Mammary epithelial cell (primary cell): ENCODE results near the gene PACS1.

Experiments used
- EZH2 ChIP-seq: IDR thresholded peaks from 2 replicates; pipeline ENCODE4 v1.6.1; 2012; ENCODE audit warnings: low read length, inconsistent platforms, borderline replicate concordance
- TF ChIP-seq, protein P1 (sequence below), 2 donors: IDR thresholded peaks in 1 of 2; conservative IDR thresholded peaks in 1 of 2; 2 replicates each; pipeline ENCODE4 v1.5.1; 2011 to 2012; ENCODE audit warnings: inconsistent platforms in 2 of 2, low read length in 2 of 2, mild to moderate bottlenecking in 2 of 2, control low read depth in 1 of 2, low read depth in 1 of 2; ENCODE audit not compliant: insufficient read depth in 1 of 2; ENCODE audit errors: extremely low read depth in 1 of 2

DNA sequence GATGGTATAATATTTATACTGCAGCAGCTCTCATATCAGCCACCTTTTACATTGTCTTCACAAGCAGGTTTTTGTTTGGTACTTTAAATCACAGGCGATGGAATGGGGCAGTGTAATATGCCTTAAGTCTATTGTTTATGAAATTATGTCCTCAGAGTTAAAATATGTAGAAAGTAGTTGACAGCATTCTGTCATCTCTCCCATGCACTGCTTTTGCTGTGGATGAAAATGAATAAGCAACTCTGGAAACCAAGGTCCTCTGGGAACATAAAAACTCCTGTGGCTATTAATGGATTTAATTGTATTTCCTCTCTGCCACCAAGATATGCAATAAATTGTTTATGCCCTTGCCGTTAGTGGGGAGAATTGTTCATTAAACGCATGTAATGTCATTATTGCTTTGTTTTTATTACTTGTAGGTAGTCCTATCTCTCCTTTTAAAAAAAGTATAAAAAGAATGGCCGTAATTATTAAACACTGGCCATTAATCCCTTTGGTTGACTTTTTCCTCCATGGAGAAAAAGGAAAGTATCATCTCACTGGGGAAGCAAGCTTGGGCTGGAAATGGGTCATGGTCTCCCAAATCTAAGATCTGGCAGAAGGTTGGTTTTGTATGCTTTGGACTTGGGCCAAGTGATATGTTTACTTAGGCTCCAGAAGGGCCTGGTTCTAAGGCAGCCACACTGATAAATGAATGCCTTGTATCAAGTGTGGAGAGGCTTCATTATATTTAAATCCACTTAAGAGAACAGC is 13.1 kb downstream of the PACS1 start:
- TF ChIP-seq, protein P1, sequence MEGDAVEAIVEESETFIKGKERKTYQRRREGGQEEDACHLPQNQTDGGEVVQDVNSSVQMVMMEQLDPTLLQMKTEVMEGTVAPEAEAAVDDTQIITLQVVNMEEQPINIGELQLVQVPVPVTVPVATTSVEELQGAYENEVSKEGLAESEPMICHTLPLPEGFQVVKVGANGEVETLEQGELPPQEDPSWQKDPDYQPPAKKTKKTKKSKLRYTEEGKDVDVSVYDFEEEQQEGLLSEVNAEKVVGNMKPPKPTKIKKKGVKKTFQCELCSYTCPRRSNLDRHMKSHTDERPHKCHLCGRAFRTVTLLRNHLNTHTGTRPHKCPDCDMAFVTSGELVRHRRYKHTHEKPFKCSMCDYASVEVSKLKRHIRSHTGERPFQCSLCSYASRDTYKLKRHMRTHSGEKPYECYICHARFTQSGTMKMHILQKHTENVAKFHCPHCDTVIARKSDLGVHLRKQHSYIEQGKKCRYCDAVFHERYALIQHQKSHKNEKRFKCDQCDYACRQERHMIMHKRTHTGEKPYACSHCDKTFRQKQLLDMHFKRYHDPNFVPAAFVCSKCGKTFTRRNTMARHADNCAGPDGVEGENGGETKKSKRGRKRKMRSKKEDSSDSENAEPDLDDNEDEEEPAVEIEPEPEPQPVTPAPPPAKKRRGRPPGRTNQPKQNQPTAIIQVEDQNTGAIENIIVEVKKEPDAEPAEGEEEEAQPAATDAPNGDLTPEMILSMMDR (conservative IDR thresholded peaks at IDR 0.05 in 1 of 2, IDR thresholded peaks at IDR 0.05 in 1 of 2; ENCODE audit: extremely low read depth in 1 of 2, insufficient read depth in 1 of 2, low read depth in 1 of 2, low read length in 2 of 2), result no peak
- no peak for TF ChIP-seq EZH2
